GM23338 (cell line): Measurements from ENCODE around the gene TEX101.

Experiments
- CREB1 ChIP-seq: fragments of 250-450 bp; sonication (Bioruptor Pico); IDR thresholded peaks from 2 replicates; pipeline ENCODE4 v1.5.0; 2020; ENCODE audit warnings: low read depth, mild to moderate bottlenecking, moderate library complexity
- EZH2 ChIP-seq: fragments of 200-600 bp; sonication (generic); IDR thresholded peaks from one replicate; pipeline ENCODE4 v1.8.0; 2017; ENCODE audit warnings: antibody characterized with exemption, mild to moderate bottlenecking, low read depth; ENCODE audit not compliant: unreplicated experiment
- EZH2phosphoT487 ChIP-seq: fragments of 200-600 bp; sonication (generic); IDR thresholded peaks from one replicate; pipeline ENCODE4 v1.8.1; 2018; ENCODE audit warnings: antibody characterized with exemption; ENCODE audit not compliant: unreplicated experiment
- JUNB ChIP-seq: IDR thresholded peaks from one replicate; pipeline ENCODE4 v1.6.1; 2016; ENCODE audit warnings: antibody characterized with exemption; ENCODE audit not compliant: unreplicated experiment
- NANOG ChIP-seq: IDR thresholded peaks from 2 replicates; pipeline ENCODE4 v1.6.1; 2016; ENCODE audit warnings: antibody characterized with exemption, borderline replicate concordance
- POLR2AphosphoS5 ChIP-seq: IDR thresholded peaks from 2 replicates; pipeline ENCODE4 v1.6.1; 2016; ENCODE audit warnings: antibody characterized with exemption, low read depth
- STAT1 ChIP-seq: IDR thresholded peaks from one replicate; pipeline ENCODE4 v1.6.1; 2016; ENCODE audit warnings: antibody characterized with exemption; ENCODE audit not compliant: unreplicated experiment
- ZNF114 ChIP-seq: fragments of 250-450 bp; sonication (Bioruptor Pico); IDR thresholded peaks from 2 replicates; pipeline ENCODE4 v1.5.0; 2020; ENCODE audit warnings: mild to moderate bottlenecking, moderate library complexity
- ZNF331 ChIP-seq: fragments of 250-450 bp; sonication (Bioruptor Pico); IDR thresholded peaks from 2 replicates; pipeline ENCODE4 v1.5.0; 2020; ENCODE audit warnings: low read depth, mild to moderate bottlenecking, moderate library complexity
- TF ChIP-seq, protein P1 (sequence below): IDR thresholded peaks from one replicate; pipeline ENCODE4 v1.6.1; 2018; ENCODE audit warnings: antibody characterized with exemption; ENCODE audit not compliant: unreplicated experiment
- TF ChIP-seq, protein P2 (sequence below), 2 experiments: fragments of 200-600 bp in 1 of 2; sonication (generic) in 1 of 2; conservative IDR thresholded peaks; 2 replicates each; pipeline versions ENCODE4 v1.5.1 to v1.6.1; 2016 to 2017; ENCODE audit warnings: antibody characterized with exemption in 2 of 2, low read depth in 2 of 2, mild to moderate bottlenecking in 2 of 2, moderate library complexity in 1 of 2
- TF ChIP-seq, protein P3 (sequence below): IDR thresholded peaks from 2 replicates; pipeline ENCODE4 v1.6.1; 2016; ENCODE audit warnings: antibody characterized with exemption

DNA sequence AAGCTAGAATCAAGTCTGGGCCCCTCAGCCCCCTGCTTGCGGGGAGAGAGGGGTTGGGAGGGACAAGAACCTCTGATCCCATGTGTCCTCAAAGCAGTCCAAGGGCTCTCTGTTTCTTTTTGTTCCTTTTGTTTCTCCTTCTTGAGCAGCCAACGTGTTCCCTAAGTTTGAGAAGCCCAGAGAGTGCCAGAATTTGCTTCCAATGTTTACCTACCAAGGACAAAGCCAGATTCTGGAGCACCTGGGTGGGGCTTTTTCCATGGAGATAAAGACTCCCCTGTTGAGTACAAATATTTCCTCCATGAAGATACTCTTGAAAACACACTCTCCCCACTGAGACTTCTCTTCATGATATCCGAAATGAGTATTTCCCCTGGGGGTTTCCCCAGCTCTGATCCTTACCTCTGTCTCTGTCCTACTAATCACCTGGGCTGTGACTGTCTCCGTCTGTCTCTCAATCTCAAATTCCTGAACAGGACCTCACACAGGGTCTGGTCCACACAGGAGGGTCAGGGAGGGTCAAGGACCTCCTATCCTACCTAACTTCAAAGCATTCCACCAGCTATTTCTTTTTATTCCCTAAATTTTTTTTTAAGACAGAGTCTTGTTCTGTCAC is 33.8 kb upstream of the TEX101 start:
- TF ChIP-seq POLR2AphosphoS5: no peak
- TF ChIP-seq EZH2: no peak
- TF ChIP-seq, protein P1, sequence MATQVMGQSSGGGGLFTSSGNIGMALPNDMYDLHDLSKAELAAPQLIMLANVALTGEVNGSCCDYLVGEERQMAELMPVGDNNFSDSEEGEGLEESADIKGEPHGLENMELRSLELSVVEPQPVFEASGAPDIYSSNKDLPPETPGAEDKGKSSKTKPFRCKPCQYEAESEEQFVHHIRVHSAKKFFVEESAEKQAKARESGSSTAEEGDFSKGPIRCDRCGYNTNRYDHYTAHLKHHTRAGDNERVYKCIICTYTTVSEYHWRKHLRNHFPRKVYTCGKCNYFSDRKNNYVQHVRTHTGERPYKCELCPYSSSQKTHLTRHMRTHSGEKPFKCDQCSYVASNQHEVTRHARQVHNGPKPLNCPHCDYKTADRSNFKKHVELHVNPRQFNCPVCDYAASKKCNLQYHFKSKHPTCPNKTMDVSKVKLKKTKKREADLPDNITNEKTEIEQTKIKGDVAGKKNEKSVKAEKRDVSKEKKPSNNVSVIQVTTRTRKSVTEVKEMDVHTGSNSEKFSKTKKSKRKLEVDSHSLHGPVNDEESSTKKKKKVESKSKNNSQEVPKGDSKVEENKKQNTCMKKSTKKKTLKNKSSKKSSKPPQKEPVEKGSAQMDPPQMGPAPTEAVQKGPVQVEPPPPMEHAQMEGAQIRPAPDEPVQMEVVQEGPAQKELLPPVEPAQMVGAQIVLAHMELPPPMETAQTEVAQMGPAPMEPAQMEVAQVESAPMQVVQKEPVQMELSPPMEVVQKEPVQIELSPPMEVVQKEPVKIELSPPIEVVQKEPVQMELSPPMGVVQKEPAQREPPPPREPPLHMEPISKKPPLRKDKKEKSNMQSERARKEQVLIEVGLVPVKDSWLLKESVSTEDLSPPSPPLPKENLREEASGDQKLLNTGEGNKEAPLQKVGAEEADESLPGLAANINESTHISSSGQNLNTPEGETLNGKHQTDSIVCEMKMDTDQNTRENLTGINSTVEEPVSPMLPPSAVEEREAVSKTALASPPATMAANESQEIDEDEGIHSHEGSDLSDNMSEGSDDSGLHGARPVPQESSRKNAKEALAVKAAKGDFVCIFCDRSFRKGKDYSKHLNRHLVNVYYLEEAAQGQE: no peak
- TF ChIP-seq, protein P2, sequence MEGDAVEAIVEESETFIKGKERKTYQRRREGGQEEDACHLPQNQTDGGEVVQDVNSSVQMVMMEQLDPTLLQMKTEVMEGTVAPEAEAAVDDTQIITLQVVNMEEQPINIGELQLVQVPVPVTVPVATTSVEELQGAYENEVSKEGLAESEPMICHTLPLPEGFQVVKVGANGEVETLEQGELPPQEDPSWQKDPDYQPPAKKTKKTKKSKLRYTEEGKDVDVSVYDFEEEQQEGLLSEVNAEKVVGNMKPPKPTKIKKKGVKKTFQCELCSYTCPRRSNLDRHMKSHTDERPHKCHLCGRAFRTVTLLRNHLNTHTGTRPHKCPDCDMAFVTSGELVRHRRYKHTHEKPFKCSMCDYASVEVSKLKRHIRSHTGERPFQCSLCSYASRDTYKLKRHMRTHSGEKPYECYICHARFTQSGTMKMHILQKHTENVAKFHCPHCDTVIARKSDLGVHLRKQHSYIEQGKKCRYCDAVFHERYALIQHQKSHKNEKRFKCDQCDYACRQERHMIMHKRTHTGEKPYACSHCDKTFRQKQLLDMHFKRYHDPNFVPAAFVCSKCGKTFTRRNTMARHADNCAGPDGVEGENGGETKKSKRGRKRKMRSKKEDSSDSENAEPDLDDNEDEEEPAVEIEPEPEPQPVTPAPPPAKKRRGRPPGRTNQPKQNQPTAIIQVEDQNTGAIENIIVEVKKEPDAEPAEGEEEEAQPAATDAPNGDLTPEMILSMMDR (conservative IDR thresholded peaks at IDR 0.05; ENCODE audit: low read depth in 2 of 2): no peak
- TF ChIP-seq EZH2phosphoT487: no peak
- TF ChIP-seq, protein P3, sequence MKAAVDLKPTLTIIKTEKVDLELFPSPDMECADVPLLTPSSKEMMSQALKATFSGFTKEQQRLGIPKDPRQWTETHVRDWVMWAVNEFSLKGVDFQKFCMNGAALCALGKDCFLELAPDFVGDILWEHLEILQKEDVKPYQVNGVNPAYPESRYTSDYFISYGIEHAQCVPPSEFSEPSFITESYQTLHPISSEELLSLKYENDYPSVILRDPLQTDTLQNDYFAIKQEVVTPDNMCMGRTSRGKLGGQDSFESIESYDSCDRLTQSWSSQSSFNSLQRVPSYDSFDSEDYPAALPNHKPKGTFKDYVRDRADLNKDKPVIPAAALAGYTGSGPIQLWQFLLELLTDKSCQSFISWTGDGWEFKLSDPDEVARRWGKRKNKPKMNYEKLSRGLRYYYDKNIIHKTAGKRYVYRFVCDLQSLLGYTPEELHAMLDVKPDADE: no peak
- TF ChIP-seq NANOG: no peak
- no peak for TF ChIP-seq JUNB
- no peak for TF ChIP-seq CREB1
- no peak for TF ChIP-seq ZNF114 (CRISPR knock-in tag)
- no peak for TF ChIP-seq STAT1
- TF ChIP-seq ZNF331: no peak
